GM23338 (cell line): ENCODE measurements around the gene MGRN1. TPM values are rescaled to one million over a fixed set of nuclear protein-coding genes. Genes with fewer than 3 reads are reported as not detected.

Source experiments
- ETS1 ChIP-seq: IDR thresholded peaks from 2 replicates; pipeline ENCODE4 v1.6.1; 2016; ENCODE audit warnings: antibody characterized with exemption
- JUNB ChIP-seq: IDR thresholded peaks from one replicate; pipeline ENCODE4 v1.6.1; 2016; ENCODE audit warnings: antibody characterized with exemption; ENCODE audit not compliant: unreplicated experiment
- NANOG ChIP-seq: IDR thresholded peaks from 2 replicates; pipeline ENCODE4 v1.6.1; 2016; ENCODE audit warnings: antibody characterized with exemption, borderline replicate concordance
- POLR2AphosphoS5 ChIP-seq: IDR thresholded peaks from 2 replicates; pipeline ENCODE4 v1.6.1; 2016; ENCODE audit warnings: antibody characterized with exemption, low read depth
- REST ChIP-seq: IDR thresholded peaks from one replicate; pipeline ENCODE4 v1.6.1; 2018; ENCODE audit warnings: antibody characterized with exemption; ENCODE audit not compliant: unreplicated experiment
- STAT1 ChIP-seq: IDR thresholded peaks from one replicate; pipeline ENCODE4 v1.6.1; 2016; ENCODE audit warnings: antibody characterized with exemption; ENCODE audit not compliant: unreplicated experiment
- ZNF114 ChIP-seq: fragments of 250-450 bp; sonication (Bioruptor Pico); IDR thresholded peaks from 2 replicates; pipeline ENCODE4 v1.5.0; 2020; ENCODE audit warnings: mild to moderate bottlenecking, moderate library complexity
- ZNF331 ChIP-seq: fragments of 250-450 bp; sonication (Bioruptor Pico); IDR thresholded peaks from 2 replicates; pipeline ENCODE4 v1.5.0; 2020; ENCODE audit warnings: low read depth, mild to moderate bottlenecking, moderate library complexity
- ZNF462 ChIP-seq: fragments of 250-450 bp; sonication (Bioruptor Pico); IDR thresholded peaks from 2 replicates; pipeline ENCODE4 v1.5.0; 2020; ENCODE audit warnings: mild to moderate bottlenecking, moderate library complexity
- polyA plus RNA-seq: library from polyadenylated mRNA; unstranded; fragments of >200 nt; fragmentation: Nextera tagmentation; extraction: Ambion mirVana; gene quantifications from 2 replicates; pipeline ENCODE4 v1.2.1, GENCODE V29; 2016
- total RNA-seq: library from RNA; depleted of rRNA; stranded (reverse); fragments of >200 nt; shearing (Covaris generic); gene quantifications from 2 replicates; pipeline ENCODE4 v1.2.3, GENCODE V29; 2014

MGRN1 gene
- total and polyA plus RNA-seq, 2 experiments from 2014 or later = 13.1 to 71.8 TPM

- TF ChIP-seq ZNF462 (CRISPR knock-in tag) = no peak
- TF ChIP-seq ETS1 = no peak
- no peak for TF ChIP-seq POLR2AphosphoS5
- no peak for TF ChIP-seq ZNF331
- no peak for TF ChIP-seq STAT1
- TF ChIP-seq REST = no peak
- no peak for TF ChIP-seq JUNB
- TF ChIP-seq ZNF114 = no peak
- no peak for TF ChIP-seq NANOG
Observed at GRCh38 chr16:4733211-4733742, 108.7 kb downstream of the MGRN1 start (continued).
